Breast epithelium (tissue), 3 donors: ENCODE data around the gene PTPRG.

Experiments used
- POLR2AphosphoS5 ChIP-seq, 3 donors: sonication (generic); formaldehyde crosslinking; IDR thresholded peaks; one replicate each; pipeline ENCODE4 v1.6.1; 2017; ENCODE audit warnings: antibody characterized with exemption in 3 of 3
- TF ChIP-seq, protein P1 (sequence below), 3 donors: fragments of 450-650 bp; IDR thresholded peaks; one replicate each; pipeline ENCODE4 v1.5.1; 2016 to 2017; ENCODE audit warnings: antibody characterized with exemption in 3 of 3, mild to moderate bottlenecking in 3 of 3, moderate library complexity in 3 of 3

DNA sequence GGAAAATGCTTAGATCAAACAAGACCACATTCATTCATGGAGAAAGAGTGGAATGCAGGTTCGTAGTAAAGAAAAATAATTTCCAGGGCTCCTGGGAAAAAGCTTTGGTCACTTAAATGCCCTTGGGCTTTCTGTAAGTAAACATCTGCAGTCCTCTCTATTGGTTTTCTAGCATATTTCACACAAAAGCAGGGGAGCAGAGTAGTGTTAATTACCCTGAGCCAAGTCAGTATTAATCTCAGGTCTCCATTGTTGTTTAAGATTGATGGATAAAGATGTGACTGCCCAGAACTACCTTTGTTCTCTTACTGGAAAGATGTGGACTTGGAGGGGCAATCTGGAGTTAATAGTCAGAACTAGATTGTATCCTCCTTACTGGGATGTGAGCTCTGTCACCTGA is 242.6 kb downstream of the PTPRG start:
- TF ChIP-seq, protein P1, sequence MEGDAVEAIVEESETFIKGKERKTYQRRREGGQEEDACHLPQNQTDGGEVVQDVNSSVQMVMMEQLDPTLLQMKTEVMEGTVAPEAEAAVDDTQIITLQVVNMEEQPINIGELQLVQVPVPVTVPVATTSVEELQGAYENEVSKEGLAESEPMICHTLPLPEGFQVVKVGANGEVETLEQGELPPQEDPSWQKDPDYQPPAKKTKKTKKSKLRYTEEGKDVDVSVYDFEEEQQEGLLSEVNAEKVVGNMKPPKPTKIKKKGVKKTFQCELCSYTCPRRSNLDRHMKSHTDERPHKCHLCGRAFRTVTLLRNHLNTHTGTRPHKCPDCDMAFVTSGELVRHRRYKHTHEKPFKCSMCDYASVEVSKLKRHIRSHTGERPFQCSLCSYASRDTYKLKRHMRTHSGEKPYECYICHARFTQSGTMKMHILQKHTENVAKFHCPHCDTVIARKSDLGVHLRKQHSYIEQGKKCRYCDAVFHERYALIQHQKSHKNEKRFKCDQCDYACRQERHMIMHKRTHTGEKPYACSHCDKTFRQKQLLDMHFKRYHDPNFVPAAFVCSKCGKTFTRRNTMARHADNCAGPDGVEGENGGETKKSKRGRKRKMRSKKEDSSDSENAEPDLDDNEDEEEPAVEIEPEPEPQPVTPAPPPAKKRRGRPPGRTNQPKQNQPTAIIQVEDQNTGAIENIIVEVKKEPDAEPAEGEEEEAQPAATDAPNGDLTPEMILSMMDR (IDR thresholded peaks at IDR 0.05) = no peak
- no peak for TF ChIP-seq POLR2AphosphoS5 (IDR thresholded peaks at IDR 0.05)
